ENCODE results near the gene SETD1B.

DNA sequence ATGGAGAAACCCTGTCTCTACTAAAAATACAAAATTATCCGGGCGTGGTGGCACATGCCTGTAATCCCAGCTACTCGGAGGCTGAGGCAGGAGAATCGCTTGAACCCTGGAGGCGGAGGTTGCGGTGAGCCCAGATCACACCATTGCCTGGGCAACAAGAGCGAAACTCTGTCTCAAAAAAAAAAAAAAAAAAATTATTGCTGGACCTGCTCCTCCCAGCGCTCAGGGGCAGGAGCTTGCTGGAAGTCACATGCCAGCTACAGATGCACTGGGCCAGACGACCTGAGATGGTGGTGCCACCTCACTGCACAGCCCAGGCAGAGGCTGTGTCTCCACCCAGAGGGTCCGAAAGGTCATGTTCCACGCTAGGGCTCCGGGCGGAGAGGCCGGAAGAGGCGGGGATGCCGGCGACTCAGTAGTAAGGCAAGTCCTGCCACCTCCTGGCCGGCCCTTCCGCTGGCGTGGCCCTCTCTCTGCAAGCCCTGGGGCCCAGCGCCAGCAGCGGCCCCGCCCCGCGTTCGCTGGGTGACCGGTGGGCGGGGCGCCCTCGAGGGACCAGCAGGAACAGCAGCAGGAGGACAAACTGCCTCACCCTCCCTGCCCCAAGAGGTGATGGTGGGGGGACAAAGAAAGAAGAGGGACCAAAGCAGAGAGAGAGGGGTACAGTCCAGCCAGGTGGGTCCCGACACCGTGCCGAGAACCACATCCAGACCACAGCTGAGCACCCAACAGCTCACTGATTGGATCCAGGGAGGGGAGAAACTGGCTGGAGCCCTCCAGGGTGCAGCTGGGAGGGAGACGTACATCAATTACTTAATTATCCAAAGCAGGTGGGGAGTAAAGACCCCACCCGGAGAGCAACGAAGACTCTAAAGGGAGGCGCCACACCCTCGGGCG, 6.7 kb upstream of the SETD1B start:
- TF ChIP-seq, protein P1, sequence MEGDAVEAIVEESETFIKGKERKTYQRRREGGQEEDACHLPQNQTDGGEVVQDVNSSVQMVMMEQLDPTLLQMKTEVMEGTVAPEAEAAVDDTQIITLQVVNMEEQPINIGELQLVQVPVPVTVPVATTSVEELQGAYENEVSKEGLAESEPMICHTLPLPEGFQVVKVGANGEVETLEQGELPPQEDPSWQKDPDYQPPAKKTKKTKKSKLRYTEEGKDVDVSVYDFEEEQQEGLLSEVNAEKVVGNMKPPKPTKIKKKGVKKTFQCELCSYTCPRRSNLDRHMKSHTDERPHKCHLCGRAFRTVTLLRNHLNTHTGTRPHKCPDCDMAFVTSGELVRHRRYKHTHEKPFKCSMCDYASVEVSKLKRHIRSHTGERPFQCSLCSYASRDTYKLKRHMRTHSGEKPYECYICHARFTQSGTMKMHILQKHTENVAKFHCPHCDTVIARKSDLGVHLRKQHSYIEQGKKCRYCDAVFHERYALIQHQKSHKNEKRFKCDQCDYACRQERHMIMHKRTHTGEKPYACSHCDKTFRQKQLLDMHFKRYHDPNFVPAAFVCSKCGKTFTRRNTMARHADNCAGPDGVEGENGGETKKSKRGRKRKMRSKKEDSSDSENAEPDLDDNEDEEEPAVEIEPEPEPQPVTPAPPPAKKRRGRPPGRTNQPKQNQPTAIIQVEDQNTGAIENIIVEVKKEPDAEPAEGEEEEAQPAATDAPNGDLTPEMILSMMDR (IDR thresholded peaks at IDR 0.05) = peak; percentile 9 to 39 (median 34)
- TF ChIP-seq POLR2A (IDR thresholded peaks at IDR 0.05) = peak; percentile 58 to 80

All from adrenal gland (tissue), 5 donors.